Stimulated activated CD4-positive, alpha-beta T cell treated with anti-CD3 and anti-CD28 coated beads, Interleukin-1b, Interleukin-23, amount 100 ng/mL, for 24 hours (primary cell): ENCODE measurements around the gene PLA2G5.
"Not testable (repeated sequence)": the region's sequence is repeated elsewhere in the genome, so short reads cannot be mapped to it uniquely, and the experiment has no call there.

ENCODE experiments used
- DNase-seq, 4 experiments: peaks; one replicate each; pipeline ENCODE4 v3.0.0-alpha.2; 2020; ENCODE audit warnings: low read depth in 4 of 4, low spot score in 1 of 4

The PLA2G5 gene, protein sequence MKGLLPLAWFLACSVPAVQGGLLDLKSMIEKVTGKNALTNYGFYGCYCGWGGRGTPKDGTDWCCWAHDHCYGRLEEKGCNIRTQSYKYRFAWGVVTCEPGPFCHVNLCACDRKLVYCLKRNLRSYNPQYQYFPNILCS

GRCh38 chr1:20069874-20070273 lies at the start of gene PLA2G5:
Gene PLA2G5 (plus strand): TSS chr1:20070194. CDS start chr1:20084831, 14,637 bp downstream.
- DNase-seq = no peak

DNA sequence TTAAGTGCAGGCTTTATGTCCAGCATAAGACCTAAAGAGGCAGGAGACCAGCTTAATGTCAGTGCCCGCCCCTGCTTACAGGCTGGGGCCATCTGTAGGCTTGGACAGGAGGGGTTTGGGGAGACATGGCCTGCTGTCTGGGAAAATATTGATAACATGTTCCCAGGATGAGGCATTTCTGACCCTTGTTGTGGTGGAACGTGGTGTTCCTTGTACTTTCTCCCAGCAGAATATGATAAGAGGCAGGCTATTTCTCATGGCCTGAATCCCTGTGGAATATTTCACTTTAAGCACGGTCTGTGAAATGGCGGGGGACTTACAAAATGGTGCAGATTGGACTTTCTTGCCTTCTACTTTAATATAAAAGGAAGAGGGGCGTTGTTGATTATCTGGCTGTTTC lies 41.9 kb upstream of the PLA2G5 start:
- no peak for DNase-seq

DNA sequence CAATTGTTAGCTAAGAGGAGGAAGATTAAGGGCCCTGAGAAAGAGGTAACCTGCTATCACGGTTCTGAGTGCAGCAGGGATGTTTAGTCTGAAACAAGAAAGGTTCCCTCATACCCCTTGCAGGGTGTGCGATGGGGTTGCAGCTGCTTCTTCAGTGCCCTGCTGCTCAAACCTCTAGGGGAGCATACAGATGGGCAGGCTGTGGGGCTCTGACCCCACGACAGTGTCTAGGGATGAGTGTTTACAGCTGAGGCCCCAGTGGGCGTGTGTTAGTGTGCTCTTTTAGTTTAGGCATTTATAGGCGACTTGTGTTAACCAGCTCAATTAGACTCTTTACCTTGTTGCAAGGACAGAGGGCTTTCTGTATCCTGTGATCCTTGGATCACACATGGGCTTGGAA lies 41.3 kb upstream of the PLA2G5 start:
- no peak for DNase-seq

- DNase-seq = no peak
These were observed 40.6 kb upstream of the PLA2G5 start for GRCh38 chr1:20029178-20029912.

GRCh38 chr1:20030436-20031151 lies 39.4 kb upstream of the PLA2G5 start:
- DNase-seq = not testable (repeated sequence)

DNA sequence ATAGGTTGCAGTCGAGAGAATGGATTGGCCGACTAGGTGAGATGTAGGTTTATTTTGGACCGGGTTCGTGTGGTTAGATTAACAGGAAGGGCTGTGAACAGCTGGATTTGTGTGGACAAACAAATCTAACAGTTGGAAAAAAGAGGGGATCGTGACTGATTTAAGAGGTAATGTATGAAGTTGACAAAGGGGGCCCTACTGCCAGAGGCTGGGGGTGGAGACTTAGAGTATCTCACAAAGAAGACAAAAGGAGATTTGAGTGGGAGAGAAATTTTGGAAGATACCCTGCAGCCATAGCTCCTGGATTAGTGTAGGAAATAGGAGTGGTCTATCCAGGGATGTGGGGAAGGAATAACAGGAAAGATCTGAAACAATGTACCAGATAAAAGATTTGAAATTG lies 38.8 kb upstream of the PLA2G5 start:
- no peak for DNase-seq

- DNase-seq = no peak
These were observed 38.2 kb upstream of the PLA2G5 start for GRCh38 chr1:20031836-20032235.

DNA sequence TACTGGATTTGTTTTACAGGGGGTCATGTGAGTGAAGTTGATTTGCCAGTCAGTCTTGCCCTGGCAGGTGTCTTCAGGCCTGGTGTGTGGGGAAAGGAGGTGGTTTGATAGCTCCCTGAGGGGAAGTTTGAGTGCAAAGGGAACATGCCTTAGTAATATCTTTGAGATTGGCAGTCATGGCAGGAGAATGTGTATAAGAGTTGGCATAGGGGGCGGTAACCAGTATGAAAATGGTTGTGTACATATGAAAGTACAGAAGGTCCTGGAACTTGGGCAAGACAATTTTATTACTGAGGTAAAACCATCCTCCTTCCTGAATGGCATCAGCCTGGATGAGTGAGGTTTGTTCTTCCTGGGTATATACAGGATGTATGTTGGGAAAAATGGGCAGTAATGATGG lies 37.6 kb upstream of the PLA2G5 start:
- no peak for DNase-seq

DNA sequence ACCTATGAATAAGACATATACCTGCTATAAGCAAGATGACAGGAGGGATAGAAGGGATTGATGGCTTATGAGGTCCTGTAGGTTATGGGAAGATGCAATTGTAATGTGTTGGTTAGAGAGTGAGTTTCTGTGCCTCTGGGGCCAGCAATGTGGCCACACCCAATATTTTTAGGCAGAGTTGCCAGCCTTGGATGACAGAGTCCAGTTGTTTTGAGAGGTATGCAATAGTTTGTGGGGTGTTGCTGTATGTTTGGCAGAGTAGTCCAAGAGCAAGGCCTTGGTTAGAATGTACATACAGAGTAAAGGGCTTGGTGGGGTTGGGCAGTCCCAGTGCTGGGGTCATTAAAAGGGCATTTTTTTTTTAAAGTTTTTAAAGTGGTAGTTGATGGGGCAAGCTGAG lies 36.6 kb upstream of the PLA2G5 start:
- DNase-seq = no peak

DNA sequence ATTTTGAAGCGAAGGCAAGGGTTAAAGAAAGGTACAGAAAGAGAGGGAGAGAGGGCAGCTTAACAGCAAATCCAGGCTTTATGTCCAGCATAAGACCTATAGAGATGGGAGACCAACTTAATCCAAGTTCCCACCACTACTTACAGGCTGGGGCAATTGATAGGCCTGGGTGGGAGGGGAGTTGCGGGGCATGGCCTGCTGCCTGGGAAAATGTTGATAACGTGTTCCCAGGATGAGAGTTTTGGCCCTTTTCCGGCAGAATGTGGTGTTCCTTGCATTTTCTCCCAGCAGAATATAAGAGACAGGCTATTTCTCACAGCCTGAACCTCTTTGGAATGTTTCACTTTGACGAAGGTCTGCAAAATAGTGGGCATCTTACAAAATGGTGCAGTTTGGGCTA lies 34.9 kb upstream of the PLA2G5 start:
- no peak for DNase-seq

DNA sequence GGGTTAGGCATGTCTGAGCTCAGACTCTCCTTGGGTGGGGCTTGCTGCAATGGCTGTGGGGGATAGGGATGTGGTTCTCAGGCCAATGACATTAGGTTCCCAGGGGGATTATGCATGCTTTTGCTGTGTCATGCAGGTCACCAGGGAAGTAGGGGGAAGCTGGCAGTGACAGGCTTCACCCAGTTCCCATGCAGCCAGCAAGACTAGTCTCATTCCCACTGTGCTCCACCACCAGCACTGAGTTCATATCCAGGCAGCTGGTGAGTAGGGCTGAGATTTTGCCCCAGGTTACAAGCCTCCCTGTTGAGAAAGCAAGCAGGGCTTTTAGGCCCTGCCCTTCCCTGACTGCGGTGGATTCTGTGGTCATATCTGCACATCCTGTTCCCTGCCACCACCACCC lies 32.1 kb upstream of the PLA2G5 start:
- DNase-seq = no peak

DNA sequence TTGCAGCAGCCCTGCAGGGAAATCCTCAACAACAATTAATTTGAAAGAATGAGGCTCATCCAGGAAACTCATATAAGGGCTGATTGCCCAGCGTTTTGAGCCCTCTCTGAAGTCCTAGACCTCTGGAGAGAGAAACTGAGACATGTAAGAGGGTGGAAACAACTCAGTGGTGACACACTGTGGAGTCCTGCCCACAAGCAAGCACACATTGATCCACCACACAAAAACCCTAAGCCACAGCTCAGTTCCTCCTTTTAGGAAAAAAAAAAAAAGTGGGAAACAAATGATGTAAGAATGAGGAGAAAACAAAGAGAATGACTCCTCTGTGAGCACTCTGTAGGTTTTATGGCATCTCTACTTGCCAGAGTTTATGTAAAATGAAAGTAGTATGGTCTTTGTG lies 22.9 kb upstream of the PLA2G5 start:
- DNase-seq = no peak

DNA sequence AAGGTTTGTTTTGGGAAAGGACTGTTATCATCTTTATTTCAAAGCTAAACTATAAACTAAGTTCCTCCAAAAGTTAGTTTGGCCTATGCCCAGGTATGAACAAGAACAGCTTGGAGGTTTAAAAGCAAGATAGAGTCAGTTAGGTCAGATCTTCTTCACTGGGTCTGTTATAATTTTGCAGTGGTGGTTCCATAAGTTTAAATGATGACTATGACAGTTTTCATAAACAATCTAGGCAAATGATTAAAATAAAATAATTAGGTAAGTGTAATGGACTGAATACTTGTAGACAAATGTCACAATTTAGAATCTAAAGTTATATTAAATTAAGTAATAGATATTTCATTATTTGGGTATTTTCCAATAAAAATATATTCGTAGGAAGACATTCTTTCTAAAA lies 21.4 kb upstream of the PLA2G5 start:
- no peak for DNase-seq

DNA sequence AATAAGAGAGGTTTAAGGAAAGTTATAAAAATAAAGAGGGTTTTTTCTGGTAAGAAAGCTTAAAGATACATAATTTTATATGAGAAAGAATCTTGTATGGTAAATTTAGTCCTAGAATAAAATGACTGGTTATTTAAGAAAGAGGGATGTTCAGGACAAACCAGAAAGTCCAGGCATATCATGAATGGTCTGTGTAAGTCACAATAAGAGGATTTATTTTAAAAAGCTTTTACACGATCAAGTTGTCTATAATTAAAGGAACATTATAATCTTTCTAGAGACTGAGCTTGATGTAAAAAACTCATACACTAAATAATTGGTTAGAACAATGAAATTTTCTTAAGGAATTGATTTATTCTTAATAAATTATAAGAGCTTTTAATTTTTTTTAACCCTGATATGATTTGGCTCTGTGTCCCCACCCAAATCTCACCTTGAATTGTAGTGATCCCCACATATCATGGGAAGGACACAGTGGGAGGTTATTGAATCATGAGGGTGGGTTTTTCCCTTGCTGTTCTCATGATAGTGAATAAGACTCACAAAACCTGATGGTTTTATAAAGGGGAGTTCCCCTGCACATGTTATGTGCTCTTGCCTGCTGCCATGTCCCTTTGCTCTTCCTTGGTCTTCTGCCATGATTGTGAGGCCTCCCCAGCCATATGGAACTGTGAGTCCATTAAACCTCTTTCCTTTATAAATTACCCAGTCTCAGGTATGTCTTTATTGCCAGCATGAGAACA lies 20.8 kb upstream of the PLA2G5 start:
- not testable (repeated sequence) for DNase-seq

DNA sequence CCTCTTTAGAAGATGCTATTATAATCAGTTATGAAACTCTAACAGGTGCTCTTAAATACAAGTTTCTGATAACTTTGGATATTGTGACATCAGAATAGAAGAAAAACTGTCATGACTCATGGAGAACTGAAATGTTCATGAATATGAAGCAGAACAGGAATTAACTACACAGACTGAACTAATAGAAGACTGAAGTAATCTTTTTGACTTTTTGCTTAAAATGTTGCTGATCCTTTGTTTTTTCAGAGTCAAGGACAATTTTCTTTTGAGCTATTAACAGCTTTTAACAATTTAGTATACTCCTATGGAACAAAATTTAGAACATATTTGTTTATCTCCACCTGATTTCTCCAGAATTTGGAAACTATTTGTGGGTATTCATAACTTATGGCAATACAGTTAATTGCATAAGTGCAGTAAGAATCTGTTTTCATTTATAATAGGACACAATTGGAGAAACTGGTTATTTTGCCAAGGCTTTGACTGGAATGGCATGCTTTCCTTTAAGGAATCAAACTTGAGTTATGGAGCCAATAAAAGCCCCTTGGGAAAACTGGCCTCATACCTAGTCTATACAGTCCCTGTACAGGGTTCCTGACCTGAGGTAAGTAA lies 18.7 kb upstream of the PLA2G5 start:
- DNase-seq = no peak

DNA sequence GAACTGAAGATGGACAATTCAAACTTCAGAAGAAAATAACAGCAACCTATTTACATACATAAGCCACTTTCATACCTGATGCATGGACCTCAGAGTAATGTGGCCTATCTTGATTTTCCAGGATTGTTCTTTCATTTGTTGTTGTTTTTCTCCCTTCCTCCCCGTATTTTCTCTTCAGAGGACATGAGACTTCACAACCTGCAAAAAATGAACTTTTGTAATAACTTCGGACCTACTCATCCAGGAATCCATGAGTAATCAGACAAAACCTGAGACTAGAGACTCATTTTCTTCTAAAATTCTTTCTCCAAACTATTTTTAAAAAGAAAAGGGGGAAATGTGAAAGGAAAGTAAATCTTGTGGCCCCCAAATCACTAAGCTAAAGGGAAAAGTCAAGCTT lies 17.6 kb upstream of the PLA2G5 start:
- DNase-seq = no peak

- no peak for DNase-seq
These were observed 12.0 kb upstream of the PLA2G5 start for GRCh38 chr1:20057886-20058420.

DNA sequence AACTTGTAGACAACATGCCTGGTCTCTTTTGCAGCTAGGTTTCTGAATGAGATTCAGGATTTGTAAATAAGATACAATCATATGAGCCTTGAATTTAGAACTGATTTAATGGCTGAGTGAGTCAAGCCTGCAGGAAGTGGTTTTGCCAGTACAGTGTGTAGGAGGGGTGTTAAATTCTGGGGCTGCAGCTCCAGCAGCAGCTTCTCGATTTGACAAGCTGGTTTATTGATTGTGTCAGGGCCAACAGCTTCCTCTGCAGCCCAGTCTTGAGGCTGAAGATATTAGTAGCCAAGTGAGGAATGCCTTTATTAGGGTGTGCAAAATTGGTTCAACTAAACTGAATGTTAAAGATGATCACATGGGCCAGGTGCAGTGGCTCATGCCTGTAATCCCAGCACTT lies 11.5 kb upstream of the PLA2G5 start:
- peak in 3 of 4 experiments; percentile 8 to 32 (median 14) for DNase-seq

GRCh38 chr1:20059847-20060246 lies 10.1 kb upstream of the PLA2G5 start:
- DNase-seq = no peak

- not testable (repeated sequence) for DNase-seq
These were observed 9.2 kb upstream of the PLA2G5 start for GRCh38 chr1:20060791-20061190.

- no peak for DNase-seq
These were observed 8.1 kb upstream of the PLA2G5 start for GRCh38 chr1:20061866-20062265.
